Omental fat pad (tissue), 4 donors: ENCODE data around the gene HOXD8. TPM values are rescaled to one million over a fixed set of nuclear protein-coding genes. Genes with fewer than 3 reads are reported as not detected.

Experiments used
- small RNA-seq: library from RNA; depleted of rRNA; stranded (forward); fragments of <200 nt; gene quantifications from one replicate; pipeline ENCODE3, GENCODE V24; 2016
- total RNA-seq, 4 donors: library from RNA; depleted of rRNA; stranded (reverse); fragments of >200 nt; gene quantifications; one replicate each; pipeline ENCODE4 v1.1.0, GENCODE V29; 2016

Gene HOXD8
- total RNA-seq, 4 donors from 2014 or later, result 3.7 to 24.6 (median 7.6) TPM

Small RNAs within 50 kb of the gene (small RNA-seq; reads per million reads assigned to genes)
- gene MIR10B, result 99,455 reads per million, percentile 100 among the genes with 10 or more reads in this experiment

Other genes with a start within 250 kb of the HOXD8 start
- 10 to 100 TPM; 13.8 to 37.4 (median 22.2) TPM for gene LNPK, start 127.4 kb upstream of the HOXD8 start, total RNA-seq
- gene EVX2, start 45.7 kb upstream of the HOXD8 start, total RNA-seq, result not detected
- not detected for gene HOXD13, start 37.0 kb upstream of the HOXD8 start, total RNA-seq
- gene HOXD12, start 29.9 kb upstream of the HOXD8 start, total RNA-seq, result not detected
- gene HOXD11, start 22.4 kb upstream of the HOXD8 start, total RNA-seq, result not detected
- 1 to 10 TPM in 1 of 4 donors, under 1 TPM in 2, not detected in 1; 0.56 to 1.1 (median 0.56) TPM for gene HOXD10, start 12.9 kb upstream of the HOXD8 start, total RNA-seq
- 1 to 10 TPM in 3 of 4 donors, under 1 TPM in 1; 0.95 to 2.6 (median 1.7) TPM for gene HOXD9, start 7.0 kb upstream of the HOXD8 start, total RNA-seq
- gene HOXD4, start 21.8 kb downstream of the HOXD8 start, total RNA-seq, result 10 to 100 TPM in 1 of 4 donors, 1 to 10 TPM in 3; 1.0 to 14.2 (median 1.9) TPM
- 10 to 100 TPM in 1 of 4 donors, 1 to 10 TPM in 2, under 1 TPM in 1; 0.65 to 15.8 (median 2.8) TPM for gene HOXD3, start 27.6 kb downstream of the HOXD8 start, total RNA-seq
- under 1 TPM; 0.19 to 0.95 (median 0.53) TPM for gene HOXD1, start 59.0 kb downstream of the HOXD8 start, total RNA-seq
- gene MTX2, start 139.7 kb downstream of the HOXD8 start, total RNA-seq, result 10 to 100 TPM; 12.1 to 26.8 (median 21.8) TPM